Naive thymus-derived CD4-positive, alpha-beta T cell (primary cell): ENCODE data around the gene OR2AG2. TPM values are rescaled to one million over a fixed set of nuclear protein-coding genes. Genes with fewer than 3 reads are reported as not detected.

Source experiments
- ATAC-seq: fragments of 150-1000 bp; cut with Tn5 transposase; 2 replicates; pipeline ENCODE4 v1.10.0; 2021; ENCODE audit warnings: mild to moderate bottlenecking, moderate library complexity
- CTCF ChIA-PET: fragments of 350-600 bp; sonication (Branson Sonifier 250); formaldehyde crosslinking; loops from one replicate; lab custom pipeline; 2021; ENCODE audit warnings: antibody characterized with exemption; lab: Charles Lee
- POLR2A ChIA-PET: fragments of 350-600 bp; sonication (Branson Sonifier 250); formaldehyde crosslinking; loops from one replicate; lab custom pipeline; 2021; ENCODE audit warnings: antibody characterized with exemption, inconsistent platforms; lab: Charles Lee
- DNase-seq, 9 donors: peaks; one replicate each; pipeline versions ENCODE4 v3.0.0 to v3.0.0-alpha.2; 2020 to 2022; ENCODE audit warnings: mixed read lengths in 1 of 9
- H3K27ac ChIP-seq: one replicate; pipeline ENCODE4 v1.7.0; 2013; ENCODE audit warnings: mild to moderate bottlenecking, low read depth, low read length, moderate library complexity
- H3K27me3 ChIP-seq, 2 donors: one replicate each; pipeline ENCODE4 v1.7.0; 2013; ENCODE audit warnings: low read length in 2 of 2, mild to moderate bottlenecking in 2 of 2, moderate library complexity in 2 of 2; ENCODE audit not compliant: control insufficient read depth in 2 of 2, insufficient read depth in 2 of 2
- H3K36me3 ChIP-seq, 3 experiments: 1 replicate in 2 of 3; 2 replicates in 1 of 3; pipeline ENCODE4 v1.7.0; 2013; ENCODE audit warnings: low read length in 3 of 3, mild to moderate bottlenecking in 3 of 3, moderate library complexity in 1 of 3; ENCODE audit not compliant: insufficient read depth in 3 of 3, control insufficient read depth in 2 of 3
- H3K4me1 ChIP-seq, 2 donors: one replicate each; pipeline ENCODE4 v1.7.0; 2013; ENCODE audit warnings: low read length in 2 of 2, mild to moderate bottlenecking in 2 of 2, moderate library complexity in 1 of 2; ENCODE audit not compliant: control insufficient read depth in 2 of 2, insufficient read depth in 2 of 2
- H3K4me3 ChIP-seq: 2 replicates; pipeline ENCODE4 v1.7.0; 2013; ENCODE audit warnings: mild to moderate bottlenecking, low read length
- H3K9me3 ChIP-seq, 3 experiments: 1 replicate in 2 of 3; 2 replicates in 1 of 3; pipeline ENCODE4 v1.7.0; 2013; ENCODE audit warnings: low read length in 3 of 3; ENCODE audit not compliant: control insufficient read depth in 2 of 3
- H3K27ac Mint-ChIP-seq, 9 donors: one replicate each; pipeline ENCODE4 v1.8.0; 2020 to 2022; ENCODE audit warnings: mixed read lengths in 9 of 9, mild to moderate bottlenecking in 8 of 9, moderate library complexity in 5 of 9, inconsistent platforms in 2 of 9
- H3K27me3 Mint-ChIP-seq, 5 donors: one replicate each; pipeline ENCODE4 v1.8.0; 2021 to 2022; ENCODE audit warnings: mixed read lengths in 5 of 5, mild to moderate bottlenecking in 1 of 5
- H3K36me3 Mint-ChIP-seq, 5 donors: one replicate each; pipeline ENCODE4 v1.8.0; 2020 to 2022; ENCODE audit warnings: mixed read lengths in 5 of 5, mild to moderate bottlenecking in 3 of 5, inconsistent platforms in 1 of 5
- H3K4me1 Mint-ChIP-seq, 7 donors: one replicate each; pipeline ENCODE4 v1.8.0; 2020 to 2022; ENCODE audit warnings: mixed read lengths in 7 of 7, mild to moderate bottlenecking in 3 of 7, inconsistent platforms in 1 of 7
- H3K4me3 Mint-ChIP-seq, 10 donors: one replicate each; pipeline ENCODE4 v1.8.0; 2020 to 2022; ENCODE audit warnings: mild to moderate bottlenecking in 10 of 10, mixed read lengths in 10 of 10, moderate library complexity in 6 of 10, inconsistent platforms in 2 of 10
- H3K9me3 Mint-ChIP-seq, 11 donors: one replicate each; pipeline ENCODE4 v1.8.0; 2020 to 2022; ENCODE audit warnings: mixed read lengths in 11 of 11, mild to moderate bottlenecking in 4 of 11, inconsistent platforms in 1 of 11, moderate library complexity in 1 of 11
- intact Hi-C, 2 donors: fragments of 100-400 bp; cut with micrococcal nuclease; formaldehyde crosslinking; loops; one replicate each; pipeline ENCODE4 v1.15.1; 2023
- polyA plus RNA-seq, 2 donors: library from polyadenylated mRNA; unstranded; fragments of 300-500 nt; fragmentation: Illumina TruSeq; gene quantifications; one replicate each; pipeline ENCODE4 v1.2.3, GENCODE V29; 2021
- total RNA-seq, 6 experiments: library from RNA in 5 of 6; stranded (reverse) in 5 of 6; gene quantifications; 1 replicate in 5 of 6; 2 replicates in 1 of 6; pipeline ENCODE4 v1.2.3 and lab custom pipeline; 2021 to 2026

Gene OR2AG2
- total and polyA plus RNA-seq, 7 experiments from 2014 or later: 0.15 TPM; not detected in 6

DNA sequence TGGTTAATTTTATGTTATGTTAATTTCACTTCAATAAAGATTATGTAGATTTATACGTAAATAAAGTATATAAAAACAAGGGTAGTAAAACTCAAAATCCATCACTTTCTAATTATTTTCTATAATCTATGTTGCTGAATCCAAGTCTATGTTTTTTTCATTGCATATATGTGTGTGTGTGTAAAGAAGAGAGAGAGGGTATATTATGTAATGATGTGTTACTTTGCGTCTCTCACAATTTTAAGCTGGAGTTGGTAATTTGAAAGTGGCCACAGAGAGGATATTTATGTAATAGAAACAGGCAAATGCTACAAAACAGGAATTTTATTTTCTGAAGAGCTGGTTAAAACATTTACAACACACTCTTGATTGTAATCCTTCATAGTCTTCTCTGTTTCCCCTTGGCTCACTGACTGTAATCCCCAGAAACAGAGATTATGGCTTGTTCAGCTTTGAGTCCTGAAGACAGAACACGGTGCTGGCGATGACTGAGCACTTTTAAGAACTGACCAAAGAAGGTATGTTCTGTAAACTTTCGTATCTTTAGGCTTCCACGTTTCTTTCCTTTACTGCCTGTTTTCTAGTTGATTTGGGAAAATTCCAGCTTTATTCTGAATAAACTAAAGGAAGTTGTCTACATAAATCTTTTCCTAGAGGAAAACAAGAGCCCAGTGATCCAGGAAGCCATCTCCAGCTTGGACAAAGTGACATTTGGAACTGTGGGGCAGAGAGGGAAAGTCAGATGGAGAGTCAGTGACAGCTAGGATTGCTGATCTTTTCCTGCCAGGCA lies 43.6 kb downstream of the OR2AG2 start:
- Histone ChIP-seq H3K27ac (peak overlapping the region; percentile 32), H3K36me3 (peaks cover 0 to 17% (median 0%) of the 10 kb centered on the region in 3 experiments), H3K27me3 (no peaks in the 10 kb centered on the region), H3K4me3 (no peak overlapping the region), H3K9me3 (peaks cover 0 to 5% (median 0%) of the 10 kb centered on the region in 3 experiments), H3K4me1 (peaks cover 36 to 45% of the 10 kb centered on the region in 2 donors)
- Mint-ChIP-seq H3K4me1 (peaks cover 34 to 95% (median 73%) of the 10 kb centered on the region in 7 donors), H3K36me3 (peaks cover 18 to 75% (median 59%) of the 10 kb centered on the region in 5 donors), H3K4me3 (peak overlapping the region in 7 of 10 donors; percentile 22 to 78 (median 50)), H3K27ac (peak overlapping the region in 8 of 9 donors; percentile 37 to 91 (median 80)), H3K27me3 (no peaks in the 10 kb centered on the region), H3K9me3 (peaks cover 0 to 46% (median 20%) of the 10 kb centered on the region in 11 donors)
- intact Hi-C loops: no loop called here
- CTCF ChIA-PET: interaction anchor here (0.6 to 1.6 kb wide), 8 partner anchors 9 to 197 kb away, joined by 3 to 7 read pairs (median 4); no protein-coding TSS in a partner anchor
- no peak for ATAC-seq
- DNase-seq: no peak
- POLR2A ChIA-PET: interaction anchor here (0.8 to 1.8 kb wide), 4 partner anchors 10 to 337 kb away, joined by 3 to 5 read pairs (median 4); no protein-coding TSS in a partner anchor

DNA sequence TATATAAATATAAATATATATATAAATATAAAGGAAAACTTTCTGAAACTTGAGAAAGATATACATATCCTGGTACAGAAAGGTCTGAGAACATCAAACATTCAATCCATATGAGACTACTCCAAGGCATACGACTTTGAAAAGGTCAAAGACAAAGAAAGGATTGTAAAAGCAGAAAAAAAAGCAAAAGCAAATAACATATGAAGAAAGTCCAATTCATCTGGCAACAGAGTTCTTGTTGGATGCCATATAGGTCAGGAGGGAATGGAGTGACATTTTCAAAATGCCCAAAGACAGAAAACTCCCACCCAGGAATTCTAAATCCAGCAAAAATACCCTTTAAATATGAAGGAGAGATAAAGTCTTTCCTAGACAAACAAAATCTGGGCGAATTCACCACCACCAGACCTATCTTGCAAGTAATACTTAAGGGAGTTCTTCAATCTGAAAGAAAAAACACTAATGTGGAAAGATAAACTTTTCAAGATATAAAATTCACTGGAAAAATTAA lies 46.3 kb downstream of the OR2AG2 start:
- H3K27me3 ChIP-seq: no peaks in the 10 kb centered on the region
- Mint-ChIP-seq H3K4me3 (peak overlapping the region in 4 of 10 donors; percentile 35 to 71 (median 59)), H3K4me1 (peaks cover 49 to 98% (median 84%) of the 10 kb centered on the region in 7 donors), H3K27me3 (no peaks in the 10 kb centered on the region), H3K36me3 (peaks cover 35 to 95% (median 80%) of the 10 kb centered on the region in 5 donors), H3K9me3 (peaks cover 5 to 73% (median 32%) of the 10 kb centered on the region in 11 donors), H3K27ac (peak overlapping the region in 4 of 9 donors; percentile 76 to 91 (median 77))
- ATAC-seq (no peak), DNase-seq (no peak)
- ChIA-PET POLR2A (no interaction called here), CTCF (interaction anchor here (1.9 kb wide), 1 partner anchor 21 kb away, joined by 5 read pairs; no protein-coding TSS in a partner anchor)
- no peak overlapping the region for H3K27ac ChIP-seq
- intact Hi-C loops: loop anchor here in 1 of 2 donors (1.0 kb wide), 1 partner anchor 8 kb away; no protein-coding TSS in a partner anchor
- peaks cover 48 to 70% of the 10 kb centered on the region in 2 donors for H3K4me1 ChIP-seq
- peaks cover 0 to 38% (median 11%) of the 10 kb centered on the region in 3 experiments for H3K36me3 ChIP-seq
- H3K4me3 ChIP-seq: no peak overlapping the region
- peaks cover 0 to 14% (median 11%) of the 10 kb centered on the region in 3 experiments for H3K9me3 ChIP-seq

DNA sequence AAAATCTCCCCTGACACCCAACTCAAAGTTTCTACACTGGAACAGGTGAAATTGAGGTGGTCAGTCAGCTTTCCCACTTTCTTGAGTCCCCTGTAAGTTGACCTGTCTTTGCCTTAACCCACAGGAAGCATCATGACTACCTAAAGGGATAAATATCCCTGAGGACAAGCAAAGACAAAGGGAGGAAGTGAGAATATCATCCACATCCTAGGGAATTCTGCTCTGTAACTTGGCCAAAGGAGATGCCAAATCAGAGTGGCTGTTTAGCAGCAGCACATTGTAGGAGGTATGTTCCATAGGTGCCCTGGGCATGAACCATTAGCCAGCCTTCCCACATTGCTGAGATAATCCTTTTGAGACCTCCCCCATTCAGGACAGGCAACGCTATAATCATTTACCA lies 47.8 kb downstream of the OR2AG2 start:
- Histone ChIP-seq H3K27ac (no peak overlapping the region), H3K9me3 (peaks cover 0 to 22% (median 14%) of the 10 kb centered on the region in 3 experiments), H3K4me3 (no peak overlapping the region), H3K27me3 (no peaks in the 10 kb centered on the region), H3K4me1 (peaks cover 55 to 72% of the 10 kb centered on the region in 2 donors), H3K36me3 (peaks cover 0 to 42% (median 11%) of the 10 kb centered on the region in 3 experiments)
- ChIA-PET CTCF (interaction anchor here (0.8 to 5.5 kb wide), 6 partner anchors 9 to 32 kb away, joined by 3 to 26 read pairs (median 4); no protein-coding TSS in a partner anchor), POLR2A (interaction anchor here (1.3 kb wide), 1 partner anchor 22 kb away, joined by 4 read pairs; no protein-coding TSS in a partner anchor)
- no peak for DNase-seq
- H3K4me3 Mint-ChIP-seq: peak overlapping the region in 5 of 10 donors; percentile 6 to 70 (median 40)
- H3K27me3 Mint-ChIP-seq: no peaks in the 10 kb centered on the region
- intact Hi-C loops: no loop called here
- H3K36me3 Mint-ChIP-seq: peaks cover 40 to 97% (median 89%) of the 10 kb centered on the region in 5 donors
- H3K4me1 Mint-ChIP-seq: peaks cover 47 to 98% (median 89%) of the 10 kb centered on the region in 7 donors
- ATAC-seq: no peak
- H3K27ac Mint-ChIP-seq: peak overlapping the region in 4 of 9 donors; percentile 5 to 91 (median 46)
- peaks cover 7 to 87% (median 37%) of the 10 kb centered on the region in 11 donors for H3K9me3 Mint-ChIP-seq

DNA sequence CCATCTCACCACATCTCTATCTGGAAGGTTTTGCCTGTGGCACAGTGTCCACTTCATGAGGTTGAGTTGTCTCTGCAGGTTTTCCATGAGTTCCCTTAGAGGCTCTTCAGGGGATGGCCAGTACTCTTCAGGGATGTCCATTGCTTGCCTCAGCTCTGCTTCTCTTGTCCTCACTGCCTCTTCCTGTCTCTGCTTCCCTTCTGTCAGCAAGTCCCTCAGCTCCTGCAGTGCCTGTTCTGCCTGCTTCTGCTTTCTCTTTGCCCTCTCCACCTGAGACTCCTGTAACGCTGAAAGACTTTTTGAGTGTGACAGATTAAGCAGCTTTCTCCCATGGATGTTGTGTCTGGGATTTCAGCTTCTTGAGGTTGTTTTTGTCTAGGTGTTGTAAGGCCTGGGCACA lies 50.4 kb downstream of the OR2AG2 start:
- H3K27ac Mint-ChIP-seq: peak overlapping the region; percentile 30 to 92 (median 84)
- Histone ChIP-seq H3K27me3 (no peaks in the 10 kb centered on the region), H3K9me3 (peaks cover 0 to 44% (median 17%) of the 10 kb centered on the region in 3 experiments), H3K4me1 (peaks cover 37 to 47% of the 10 kb centered on the region in 2 donors), H3K27ac (peak overlapping the region; percentile 39), H3K36me3 (peaks cover 0 to 40% (median 11%) of the 10 kb centered on the region in 3 experiments), H3K4me3 (peak overlapping the region; percentile 7)
- H3K4me3 Mint-ChIP-seq: peak overlapping the region; percentile 6 to 79 (median 58)
- peaks cover 35 to 85% (median 80%) of the 10 kb centered on the region in 7 donors for H3K4me1 Mint-ChIP-seq
- DNase-seq: no peak
- H3K9me3 Mint-ChIP-seq: peaks cover 6 to 98% (median 40%) of the 10 kb centered on the region in 11 donors
- intact Hi-C loops: no loop called here
- ChIA-PET CTCF (interaction anchor here (0.5 to 5.5 kb wide), 5 partner anchors 14 to 190 kb away, joined by 3 to 26 read pairs (median 4); no protein-coding TSS in a partner anchor), POLR2A (interaction anchor here (1.0 to 3.5 kb wide), 3 partner anchors 11 to 25 kb away, joined by 3 to 14 read pairs (median 3); no protein-coding TSS in a partner anchor)
- no peak for ATAC-seq
- H3K36me3 Mint-ChIP-seq: peaks cover 31 to 96% (median 84%) of the 10 kb centered on the region in 5 donors
- H3K27me3 Mint-ChIP-seq: no peaks in the 10 kb centered on the region

DNA sequence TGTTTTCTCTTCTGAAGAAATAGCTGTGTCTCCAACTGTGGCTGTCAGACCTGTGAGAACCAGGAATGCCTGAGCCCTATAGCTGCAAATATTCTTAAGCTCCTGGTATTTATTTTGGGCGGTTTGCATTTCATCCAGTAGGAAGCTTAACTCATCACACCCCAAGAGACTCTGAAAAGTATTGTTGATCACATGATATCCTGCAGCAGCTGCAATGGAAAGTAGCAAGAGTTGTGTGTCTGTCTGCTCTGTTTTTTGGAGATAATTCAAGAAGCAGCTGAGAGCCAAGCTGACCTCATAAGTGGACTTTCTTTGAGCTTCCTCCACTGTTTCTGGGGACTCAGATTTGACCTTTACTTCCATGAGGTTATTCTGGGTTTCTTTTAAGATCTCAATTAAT lies 52.2 kb downstream of the OR2AG2 start:
- Mint-ChIP-seq H3K9me3 (peaks cover 6 to 98% (median 36%) of the 10 kb centered on the region in 11 donors), H3K27me3 (no peaks in the 10 kb centered on the region), H3K4me1 (peaks cover 22 to 82% (median 72%) of the 10 kb centered on the region in 7 donors), H3K4me3 (peak overlapping the region in 3 of 10 donors; percentile 12 to 70 (median 12)), H3K36me3 (peaks cover 31 to 96% (median 84%) of the 10 kb centered on the region in 5 donors), H3K27ac (peak overlapping the region in 8 of 9 donors; percentile 16 to 91 (median 64))
- Histone ChIP-seq H3K4me1 (peaks cover 27 to 46% of the 10 kb centered on the region in 2 donors), H3K9me3 (peaks cover 0 to 46% (median 23%) of the 10 kb centered on the region in 3 experiments), H3K36me3 (peaks cover 0 to 35% (median 11%) of the 10 kb centered on the region in 3 experiments), H3K27ac (peak overlapping the region; percentile 4), H3K27me3 (no peaks in the 10 kb centered on the region), H3K4me3 (no peak overlapping the region)
- intact Hi-C loops: no loop called here
- ATAC-seq (no peak), DNase-seq (no peak)
- ChIA-PET CTCF (interaction anchor here (1.1 to 5.5 kb wide), 5 partner anchors 13 to 36 kb away, joined by 3 to 26 read pairs (median 6); no protein-coding TSS in a partner anchor), POLR2A (interaction anchor here (0.5 to 3.5 kb wide), 4 partner anchors 14 to 42 kb away, joined by 3 to 14 read pairs (median 5); no protein-coding TSS in a partner anchor)
